Neural crest cell (in vitro differentiated cells): Measurements from ENCODE around the gene LEPR. TPM values are rescaled to one million over a fixed set of nuclear protein-coding genes. Genes with fewer than 3 reads are reported as not detected.
A peak's percentile ranks its signal among the peaks of the same experiment; 100 is the strongest.
"Not testable (repeated sequence)": the region's sequence is repeated elsewhere in the genome, so short reads cannot be mapped to it uniquely, and the experiment has no call there.

Experiments
- DNase-seq: peaks from one replicate; pipeline ENCODE4 v3.0.0; 2021; ENCODE audit warnings: low read depth, mixed read lengths, low spot score
- H3K27ac Mint-ChIP-seq: one replicate; pipeline ENCODE4 v1.8.0; 2021; ENCODE audit warnings: mild to moderate bottlenecking, mixed read lengths; ENCODE audit not compliant: unreplicated experiment
- H3K27me3 Mint-ChIP-seq: 2 replicates; pipeline ENCODE4 v1.8.0; 2021; ENCODE audit warnings: low read depth, mild to moderate bottlenecking, mixed read lengths
- H3K36me3 Mint-ChIP-seq: 2 replicates; pipeline ENCODE4 v1.8.0; 2021; ENCODE audit warnings: low read depth, mild to moderate bottlenecking, mixed read lengths
- H3K4me1 Mint-ChIP-seq: 2 replicates; pipeline ENCODE4 v1.8.0; 2021; ENCODE audit warnings: mixed read lengths
- H3K4me3 Mint-ChIP-seq: one replicate; pipeline ENCODE4 v1.8.0; 2021; ENCODE audit warnings: mild to moderate bottlenecking, mixed read lengths
- H3K9me3 Mint-ChIP-seq: 2 replicates; pipeline ENCODE4 v1.8.0; 2021; ENCODE audit warnings: mixed read lengths
- total RNA-seq: library from RNA; stranded (reverse); gene quantifications from 2 replicates; pipeline ENCODE4 v1.2.1, GENCODE V29; 2021
- TF ChIP-seq, protein P1 (sequence below): fragments of 200-600 bp; sonication (generic); conservative IDR thresholded peaks from 2 replicates; pipeline ENCODE4 v1.5.0; 2021; ENCODE audit warnings: antibody characterized with exemption, mild to moderate bottlenecking

The LEPR gene
- total RNA-seq, 1 donor from 2014 or later, result 2.7 TPM

DNA sequence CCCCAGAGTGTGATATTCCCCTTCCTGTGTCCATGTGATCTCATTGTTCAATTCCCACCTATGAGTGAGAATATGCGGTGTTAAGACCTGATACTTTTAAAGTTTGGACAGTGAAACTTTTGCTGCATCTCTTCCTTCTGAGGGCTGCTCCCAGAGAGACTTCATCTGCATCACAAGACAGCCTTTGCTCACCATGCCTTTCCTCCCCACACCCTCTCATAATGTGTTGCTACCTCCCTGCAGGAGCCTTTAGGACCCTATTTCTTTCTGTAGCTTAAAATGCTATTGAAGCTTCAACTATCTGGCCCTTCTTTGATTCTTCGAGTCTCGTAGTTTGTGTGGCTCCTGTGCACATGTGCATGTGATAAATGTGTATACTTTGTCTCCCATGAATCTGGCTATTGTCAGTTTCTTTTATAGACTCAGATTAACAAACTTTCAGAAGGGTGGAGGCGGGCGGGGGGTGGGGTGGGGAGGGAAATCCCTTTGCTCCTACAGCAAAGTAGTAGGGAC, 23.7 kb downstream of the LEPR start:
- Mint-ChIP-seq H3K4me1 (no peaks in the 10 kb centered on the region), H3K27me3 (no peaks in the 10 kb centered on the region), H3K9me3 (no peaks in the 10 kb centered on the region), H3K36me3 (peaks cover 2% of the 10 kb centered on the region), H3K4me3 (no peak overlapping the region), H3K27ac (no peak overlapping the region)
- TF ChIP-seq, protein P1, sequence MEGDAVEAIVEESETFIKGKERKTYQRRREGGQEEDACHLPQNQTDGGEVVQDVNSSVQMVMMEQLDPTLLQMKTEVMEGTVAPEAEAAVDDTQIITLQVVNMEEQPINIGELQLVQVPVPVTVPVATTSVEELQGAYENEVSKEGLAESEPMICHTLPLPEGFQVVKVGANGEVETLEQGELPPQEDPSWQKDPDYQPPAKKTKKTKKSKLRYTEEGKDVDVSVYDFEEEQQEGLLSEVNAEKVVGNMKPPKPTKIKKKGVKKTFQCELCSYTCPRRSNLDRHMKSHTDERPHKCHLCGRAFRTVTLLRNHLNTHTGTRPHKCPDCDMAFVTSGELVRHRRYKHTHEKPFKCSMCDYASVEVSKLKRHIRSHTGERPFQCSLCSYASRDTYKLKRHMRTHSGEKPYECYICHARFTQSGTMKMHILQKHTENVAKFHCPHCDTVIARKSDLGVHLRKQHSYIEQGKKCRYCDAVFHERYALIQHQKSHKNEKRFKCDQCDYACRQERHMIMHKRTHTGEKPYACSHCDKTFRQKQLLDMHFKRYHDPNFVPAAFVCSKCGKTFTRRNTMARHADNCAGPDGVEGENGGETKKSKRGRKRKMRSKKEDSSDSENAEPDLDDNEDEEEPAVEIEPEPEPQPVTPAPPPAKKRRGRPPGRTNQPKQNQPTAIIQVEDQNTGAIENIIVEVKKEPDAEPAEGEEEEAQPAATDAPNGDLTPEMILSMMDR, result no peak
- DNase-seq, result no peak

DNA sequence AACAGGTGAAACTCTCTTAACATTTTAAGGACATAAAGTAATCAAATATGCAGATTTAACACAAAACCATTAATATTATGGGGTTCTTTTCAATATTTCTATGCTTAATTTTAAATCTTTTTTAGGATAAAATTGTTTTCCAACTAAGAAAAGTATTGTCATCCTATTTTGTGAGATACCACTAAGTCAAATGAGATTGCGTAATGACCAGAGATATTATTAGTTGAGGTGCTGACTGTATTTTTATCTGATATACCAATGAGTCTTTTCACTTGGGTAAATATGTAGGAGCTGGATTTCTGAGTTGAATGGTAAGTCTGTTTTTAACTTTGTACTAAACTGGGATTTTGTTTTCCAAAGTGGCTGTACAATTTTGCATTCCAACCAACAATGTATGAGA, 25.4 kb downstream of the LEPR start:
- no peaks in the 10 kb centered on the region for H3K9me3 Mint-ChIP-seq
- no peaks in the 10 kb centered on the region for H3K4me1 Mint-ChIP-seq
- H3K27me3 Mint-ChIP-seq, result no peaks in the 10 kb centered on the region
- H3K36me3 Mint-ChIP-seq, result peaks cover 2% of the 10 kb centered on the region
- TF ChIP-seq, protein P1, result no peak
- no peak overlapping the region for H3K27ac Mint-ChIP-seq
- DNase-seq, result no peak
- H3K4me3 Mint-ChIP-seq, result no peak overlapping the region

DNA sequence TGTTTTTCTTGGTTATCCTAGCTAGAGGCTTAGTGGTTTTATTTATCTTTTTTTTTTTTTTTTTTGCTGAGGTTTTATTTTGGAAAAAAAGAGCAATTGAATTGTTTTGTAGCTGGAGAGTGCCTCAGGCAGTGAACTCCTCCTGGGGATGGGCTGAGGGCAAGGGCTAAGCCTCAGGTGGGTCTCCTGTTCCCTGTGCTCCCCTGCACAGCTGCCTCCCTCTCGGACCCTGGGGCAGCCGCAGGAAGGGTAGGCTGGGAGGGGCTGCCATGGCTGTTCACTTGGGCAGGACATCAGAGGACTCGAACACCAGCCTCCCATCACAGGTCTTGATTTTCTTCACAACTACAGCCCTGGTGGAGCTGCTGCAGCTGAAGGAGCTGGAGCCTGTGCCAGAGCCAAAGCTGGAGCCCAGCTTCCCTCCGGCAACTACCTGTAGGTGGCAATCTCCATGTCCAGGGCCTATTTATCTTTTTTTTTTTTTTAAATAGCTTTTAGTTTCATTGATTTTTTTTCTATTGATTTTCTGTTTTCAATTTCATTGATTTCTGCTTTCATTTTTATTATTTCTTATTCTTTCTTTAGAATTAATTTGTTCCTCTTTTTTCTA, 28.9 kb downstream of the LEPR start:
- no peak overlapping the region for H3K27ac Mint-ChIP-seq
- H3K4me3 Mint-ChIP-seq, result no peak overlapping the region
- TF ChIP-seq, protein P1, result no peak
- H3K27me3 Mint-ChIP-seq, result no peaks in the 10 kb centered on the region
- H3K36me3 Mint-ChIP-seq, result no peaks in the 10 kb centered on the region
- H3K9me3 Mint-ChIP-seq, result no peaks in the 10 kb centered on the region
- DNase-seq, result no peak
- H3K4me1 Mint-ChIP-seq, result no peaks in the 10 kb centered on the region

GRCh38 chr1:65455678-65456077, 35.2 kb downstream of the LEPR start:
- DNase-seq, H3K4me3 Mint-ChIP-seq, H3K27me3 Mint-ChIP-seq, H3K27ac Mint-ChIP-seq, H3K36me3 Mint-ChIP-seq, H3K9me3 Mint-ChIP-seq: not testable (repeated sequence)
- H3K4me1 Mint-ChIP-seq, result peaks cover 10% of the 10 kb centered on the region

GRCh38 chr1:65456481-65456880, 36.0 kb downstream of the LEPR start:
- TF ChIP-seq, protein P1, result no peak
- DNase-seq, result no peak
- Mint-ChIP-seq H3K36me3 (peaks cover 7% of the 10 kb centered on the region), H3K9me3 (peaks cover 8% of the 10 kb centered on the region), H3K27ac (peak overlapping the region; percentile 78), H3K27me3 (no peaks in the 10 kb centered on the region), H3K4me1 (peaks cover 10% of the 10 kb centered on the region), H3K4me3 (no peak overlapping the region)

- TF ChIP-seq, protein P1, result no peak
- Mint-ChIP-seq H3K27me3 (no peaks in the 10 kb centered on the region), H3K27ac (no peak overlapping the region), H3K4me3 (no peak overlapping the region), H3K9me3 (peaks cover 8% of the 10 kb centered on the region), H3K4me1 (peaks cover 10% of the 10 kb centered on the region), H3K36me3 (peaks cover 7% of the 10 kb centered on the region)
- DNase-seq, result no peak
Measured at GRCh38 chr1:65457868-65458267, 37.4 kb downstream of the LEPR start.
